SW480 (cell line): ENCODE results near the gene SCNN1A.

Experiments used
- DNase-seq: peaks from one replicate; pipeline ENCODE4 v3.0.0-alpha.2; 2016; ENCODE audit warnings: low spot score

Gene SCNN1A

DNA sequence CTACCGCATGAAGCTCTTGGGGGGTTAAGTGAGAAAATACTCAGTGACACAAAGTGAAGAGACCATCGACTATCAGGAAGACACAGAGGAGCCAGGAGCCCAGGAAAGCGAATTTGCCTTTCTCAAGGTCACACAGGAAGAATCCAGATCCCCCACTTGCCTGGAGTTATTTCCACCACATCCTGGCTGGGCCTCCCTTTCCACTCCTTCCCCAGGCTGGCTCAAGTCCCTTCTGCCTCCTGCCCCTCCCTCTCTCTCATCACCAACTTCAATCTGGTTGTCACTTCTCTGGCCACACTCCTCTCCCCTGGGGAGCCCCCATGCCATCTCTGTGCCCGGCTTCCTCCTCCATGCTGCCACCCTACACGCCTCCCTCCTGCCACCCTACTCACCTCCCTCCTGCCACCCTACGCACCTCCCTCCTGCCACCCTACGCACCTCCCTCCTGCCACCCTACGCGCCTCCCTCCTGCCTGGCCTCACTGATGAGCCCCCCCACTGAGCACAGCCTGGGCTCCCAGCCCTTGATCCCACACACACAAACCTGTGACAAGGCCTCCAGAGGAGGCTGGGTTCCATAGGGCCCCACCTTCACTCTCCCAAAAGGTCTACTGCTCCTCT, 6.3 kb downstream of the SCNN1A start:
- no peak for DNase-seq

DNA sequence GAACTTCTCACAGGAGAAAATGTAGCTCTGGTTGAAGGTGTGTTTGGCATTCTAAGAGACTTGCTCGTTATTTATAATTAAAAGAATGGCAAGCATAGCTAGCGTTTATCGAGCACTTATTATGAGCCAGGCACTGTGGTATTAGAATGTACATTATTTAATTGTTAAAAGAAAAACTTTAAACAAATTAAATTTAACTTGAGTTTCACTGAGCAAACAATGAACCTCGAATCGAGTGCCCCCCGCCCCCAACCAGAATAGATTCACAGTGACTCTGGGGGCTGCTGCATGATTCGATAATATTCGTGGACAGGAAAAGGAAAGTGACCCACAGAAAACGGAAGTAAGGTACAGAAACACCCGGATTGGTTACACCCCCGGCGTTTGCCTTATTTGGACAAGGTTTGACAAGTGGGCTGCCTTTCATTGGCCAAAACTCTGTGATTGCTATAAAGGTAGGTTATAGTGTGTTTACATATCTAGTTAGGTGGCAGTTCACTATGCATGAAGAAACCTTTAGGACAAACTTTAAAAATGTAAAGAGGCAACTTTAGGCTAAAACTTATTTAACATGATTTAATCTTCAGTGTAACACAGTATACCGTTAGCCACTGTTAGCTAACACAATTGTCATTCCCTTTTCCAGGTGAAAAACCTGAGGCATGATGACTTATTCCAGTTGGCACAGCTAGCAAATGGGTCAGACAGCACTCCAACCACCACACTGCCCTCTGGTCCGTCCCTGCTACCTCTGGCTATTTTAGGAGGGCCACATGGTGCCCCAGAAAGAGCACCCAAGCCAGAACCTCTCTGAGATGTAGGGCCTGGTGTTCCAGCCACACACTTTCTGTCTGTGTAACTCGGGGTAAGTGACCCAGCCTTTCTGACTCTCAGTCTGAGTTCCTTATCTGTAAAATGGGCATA, 7.1 kb downstream of the SCNN1A start:
- no peak for DNase-seq

DNA sequence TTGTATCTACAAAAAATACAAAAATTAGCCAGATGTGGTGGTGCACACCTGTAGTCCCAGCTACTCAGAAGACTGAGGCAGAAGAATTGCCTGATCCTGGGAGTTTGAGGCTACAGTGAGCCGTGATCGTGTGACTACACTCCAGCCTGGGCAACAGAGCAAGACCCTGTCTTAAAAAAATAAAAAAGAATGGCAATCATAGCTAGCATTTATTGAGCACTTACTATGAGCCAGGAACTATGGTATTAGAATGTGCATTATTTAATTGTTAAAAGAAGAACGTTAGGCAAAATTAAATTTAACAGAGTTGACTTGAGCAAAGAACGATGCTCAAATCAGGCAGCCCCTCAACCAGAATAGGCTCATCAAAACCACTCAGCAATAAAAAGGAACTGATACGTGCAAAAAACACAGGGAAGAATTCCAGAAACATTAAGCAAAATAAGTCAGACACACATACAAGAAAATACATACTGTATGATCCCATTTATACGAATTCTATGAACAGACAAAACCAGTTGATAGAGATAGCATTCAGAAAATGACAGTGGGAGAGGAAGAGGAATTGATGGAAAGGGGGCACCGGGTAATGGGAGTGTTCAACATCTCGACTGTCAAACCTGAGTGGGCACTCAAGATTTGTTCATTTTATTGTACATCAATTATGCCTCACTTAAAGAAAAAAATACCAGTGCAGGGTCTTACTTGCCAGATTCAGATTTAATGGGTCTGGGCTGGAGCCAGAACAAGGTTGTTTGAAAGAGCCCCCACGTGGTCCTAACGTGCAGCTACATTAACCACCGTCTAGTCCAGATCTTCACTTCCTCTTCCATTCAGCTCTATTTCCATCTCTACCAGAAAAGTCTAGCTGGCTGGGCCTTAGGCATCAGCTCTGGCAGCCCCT, 8.0 kb downstream of the SCNN1A start:
- no peak for DNase-seq

DNA sequence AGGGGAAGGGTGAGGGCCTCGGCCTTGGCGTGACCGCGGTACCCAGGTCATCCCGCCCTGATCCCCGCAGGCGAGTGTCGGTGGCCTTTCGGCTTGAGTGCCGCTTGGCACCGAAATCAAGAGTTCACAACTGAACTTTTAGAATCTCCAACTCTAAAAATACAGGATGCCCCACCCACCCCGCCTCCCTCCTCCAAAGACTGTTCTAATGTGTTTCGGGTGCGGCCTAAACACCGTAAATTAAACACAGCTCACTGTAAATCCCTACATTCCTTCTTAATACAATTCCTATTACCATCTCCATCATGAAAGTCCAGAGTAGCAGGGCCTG, 11.4 kb downstream of the SCNN1A start:
- DNase-seq, result no peak

DNA sequence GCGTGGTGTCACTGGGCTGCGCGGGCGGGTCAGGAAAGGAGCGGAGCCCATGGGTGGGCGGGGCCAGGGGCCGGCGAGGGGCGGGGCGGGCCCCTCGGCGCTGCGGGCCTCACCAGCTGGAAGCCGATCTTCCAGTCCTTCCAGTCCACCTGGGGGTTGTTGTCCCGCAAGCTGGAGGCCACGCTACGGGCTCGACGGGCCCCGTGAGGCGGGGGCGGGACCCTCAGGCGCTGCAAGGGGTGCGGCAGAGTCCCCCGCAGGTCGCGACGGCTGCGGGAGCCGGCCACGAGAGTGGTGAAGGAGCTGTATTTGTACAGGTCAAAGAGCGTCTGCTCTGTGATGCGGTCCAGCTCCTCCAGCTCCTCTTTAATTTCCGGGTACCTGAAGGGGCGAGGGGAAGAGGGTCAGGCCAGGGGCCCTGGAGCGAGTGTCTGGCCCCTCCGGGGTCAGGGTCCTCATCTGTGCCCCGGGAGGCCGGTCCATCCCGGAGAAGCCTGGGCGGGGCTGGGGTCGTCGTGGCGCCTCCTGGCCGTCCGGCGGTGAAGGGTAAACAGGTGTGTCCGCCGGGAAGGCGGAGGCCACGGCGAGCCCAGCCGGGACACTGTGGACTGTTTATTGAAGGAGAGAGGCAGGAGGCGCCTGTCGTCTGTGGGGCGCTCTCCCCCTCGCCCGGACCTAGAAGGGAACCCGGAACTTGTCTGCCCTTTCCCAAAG, 11.9 kb downstream of the SCNN1A start:
- peak; percentile 81 for DNase-seq

DNA sequence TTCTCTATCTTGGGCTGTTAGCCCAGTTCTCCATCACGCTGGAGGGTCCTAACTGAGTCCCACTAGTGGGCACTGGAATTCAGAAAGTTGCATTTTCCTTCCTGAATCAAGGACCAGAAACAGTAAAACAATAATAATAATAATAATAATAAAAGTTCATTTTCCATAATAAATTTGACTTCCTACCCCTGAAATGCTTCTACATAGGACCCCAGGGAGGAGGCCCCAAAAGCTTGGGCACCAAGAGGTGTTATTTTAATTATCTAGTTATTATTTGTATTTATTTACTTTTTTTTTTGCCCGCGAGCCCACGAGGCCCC, 12.4 kb downstream of the SCNN1A start:
- no peak for DNase-seq

DNA sequence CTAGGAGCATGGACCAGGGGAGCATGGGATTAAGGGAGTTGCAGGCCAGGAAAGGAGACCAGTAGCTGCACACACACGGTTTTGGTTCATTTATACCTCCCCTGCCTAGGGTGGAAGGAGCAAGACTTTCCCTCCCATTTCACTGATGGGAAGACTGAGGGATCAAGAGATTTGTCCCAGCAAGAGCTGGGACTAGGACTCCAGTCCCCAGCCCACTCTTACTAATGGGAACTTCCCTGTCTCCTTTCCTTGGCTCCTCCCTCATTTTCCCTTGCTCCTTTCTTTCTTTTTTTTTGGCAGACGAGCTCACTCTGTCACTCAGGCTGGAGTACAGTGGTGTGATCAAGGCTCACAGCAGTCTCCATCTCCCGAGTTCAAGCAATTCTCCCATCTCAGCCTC, 13.0 kb downstream of the SCNN1A start:
- DNase-seq, result no peak

DNA sequence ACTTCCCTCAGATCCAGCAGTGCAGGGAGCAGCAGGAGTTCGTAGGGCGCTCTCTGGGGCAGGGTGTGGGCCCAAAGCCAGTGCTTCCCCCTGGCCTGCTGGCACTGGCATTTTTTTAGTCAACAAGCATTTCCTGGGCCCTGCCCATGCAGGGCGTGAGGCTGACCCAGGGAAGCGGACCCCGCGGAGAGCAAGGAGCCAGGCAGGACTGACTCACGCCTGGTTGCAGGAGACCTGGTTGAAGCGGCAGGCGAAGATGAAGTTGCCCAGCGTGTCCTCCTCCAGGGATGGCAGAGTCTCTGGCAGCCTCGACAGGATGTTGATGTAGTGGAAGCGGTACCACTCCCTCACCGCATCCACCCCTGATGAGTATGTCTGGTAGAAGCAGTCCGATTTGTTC, 13.5 kb downstream of the SCNN1A start:
- no peak for DNase-seq

DNA sequence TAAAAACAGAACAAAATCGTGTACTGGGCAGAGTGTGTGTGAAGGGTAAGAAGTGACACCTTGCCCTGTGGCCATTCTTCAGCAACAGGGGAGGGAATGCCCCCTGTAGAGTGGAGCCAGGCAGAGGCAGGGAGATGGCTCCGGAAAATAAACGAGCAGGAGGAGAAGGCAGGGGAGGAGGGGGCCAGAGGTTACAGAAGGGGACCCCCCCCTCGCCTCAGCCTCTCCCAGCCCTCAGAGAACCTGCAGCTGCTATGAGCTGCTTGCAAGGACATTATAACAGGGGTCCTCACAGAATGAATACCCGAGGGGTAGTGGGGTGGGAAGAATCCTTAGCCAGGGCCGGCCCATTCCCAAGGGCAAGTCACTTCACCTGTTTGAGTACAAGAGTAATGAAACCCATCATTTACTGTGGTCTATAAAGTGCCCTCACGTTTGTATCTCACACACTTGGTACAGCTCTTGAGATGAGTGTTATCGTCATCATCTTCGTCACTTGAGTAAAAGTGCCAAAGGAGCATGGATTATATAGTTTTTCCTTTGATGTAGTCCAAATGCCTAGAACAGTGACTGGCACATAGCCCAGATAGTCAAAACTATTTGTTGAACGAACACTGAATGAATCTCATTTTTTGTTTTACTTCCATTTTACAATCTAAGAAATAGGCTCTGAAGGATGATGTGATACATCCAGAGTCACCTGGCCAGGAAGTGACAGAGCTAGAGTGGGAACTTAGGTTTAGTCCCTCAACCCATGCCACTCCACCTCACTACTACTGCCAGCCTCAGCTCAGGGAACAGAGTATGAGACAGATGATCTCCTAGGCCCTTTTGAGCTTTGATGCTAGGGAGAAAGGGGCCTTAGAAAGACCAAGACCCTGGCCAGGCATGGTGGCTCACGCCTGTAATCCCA, 14.5 kb downstream of the SCNN1A start:
- DNase-seq, result no peak

DNA sequence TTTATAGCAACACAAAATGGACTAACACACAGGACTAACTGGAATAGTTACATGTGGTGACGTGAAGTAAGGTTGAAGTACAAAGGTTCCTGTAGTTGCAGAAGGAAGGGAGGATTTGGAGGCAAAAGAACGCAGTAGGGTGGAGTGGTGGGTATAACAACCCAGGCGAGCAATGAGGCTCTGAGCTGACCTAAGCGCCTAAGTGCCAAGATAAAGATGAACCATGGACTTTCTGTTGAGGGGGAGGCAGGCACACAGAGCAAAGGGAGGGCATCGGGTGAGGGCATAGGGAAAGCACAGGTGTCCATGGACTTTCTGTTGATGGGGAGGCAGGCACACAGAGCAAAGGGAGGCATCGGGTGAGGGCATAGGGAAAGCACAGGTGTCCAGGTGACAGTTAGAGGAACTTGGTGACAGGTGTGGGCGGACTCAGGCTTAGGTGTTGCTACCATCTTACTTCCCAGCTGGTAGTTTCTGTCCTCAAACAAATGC, 15.2 kb downstream of the SCNN1A start:
- no peak for DNase-seq

DNA sequence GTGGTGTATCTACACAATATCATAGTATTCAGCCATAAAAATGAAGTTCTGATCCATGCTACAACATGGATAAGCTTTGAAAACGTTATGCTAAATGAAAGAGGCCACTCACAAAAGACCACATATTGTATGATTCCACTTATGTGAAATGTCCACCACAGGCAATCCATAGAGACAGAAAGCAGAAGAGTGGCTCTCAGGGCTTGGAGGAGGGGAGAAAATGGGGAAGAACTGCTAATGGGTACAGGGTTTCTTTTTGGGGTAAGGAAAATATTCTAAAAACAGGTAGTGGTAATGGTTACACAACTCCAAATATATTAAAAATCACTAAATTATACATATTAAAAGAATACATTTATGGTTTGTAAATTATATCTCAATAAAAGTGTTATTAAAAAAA, 16.5 kb downstream of the SCNN1A start:
- no peak for DNase-seq

DNA sequence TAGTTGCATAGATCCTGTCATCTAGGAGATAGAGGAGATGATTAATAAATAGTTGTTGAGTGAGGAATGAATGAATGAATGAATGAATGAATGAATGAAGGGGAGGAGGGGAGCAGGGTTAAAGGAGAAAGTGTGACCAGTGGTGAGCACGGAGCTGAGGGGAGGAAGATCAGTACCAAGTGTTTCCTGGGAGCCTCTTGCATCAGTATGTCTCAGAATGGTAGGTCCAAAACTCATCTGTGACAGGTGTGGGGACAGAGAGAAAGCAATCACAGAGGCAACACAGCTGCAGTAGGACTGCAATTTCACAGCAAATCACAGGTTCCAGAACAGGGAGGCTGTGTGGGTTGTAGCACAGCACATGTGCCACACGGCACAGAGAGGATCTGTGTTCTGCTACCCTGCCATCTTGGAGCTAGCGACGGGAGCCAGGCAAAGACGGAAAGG, 19.0 kb downstream of the SCNN1A start:
- DNase-seq, result no peak

DNA sequence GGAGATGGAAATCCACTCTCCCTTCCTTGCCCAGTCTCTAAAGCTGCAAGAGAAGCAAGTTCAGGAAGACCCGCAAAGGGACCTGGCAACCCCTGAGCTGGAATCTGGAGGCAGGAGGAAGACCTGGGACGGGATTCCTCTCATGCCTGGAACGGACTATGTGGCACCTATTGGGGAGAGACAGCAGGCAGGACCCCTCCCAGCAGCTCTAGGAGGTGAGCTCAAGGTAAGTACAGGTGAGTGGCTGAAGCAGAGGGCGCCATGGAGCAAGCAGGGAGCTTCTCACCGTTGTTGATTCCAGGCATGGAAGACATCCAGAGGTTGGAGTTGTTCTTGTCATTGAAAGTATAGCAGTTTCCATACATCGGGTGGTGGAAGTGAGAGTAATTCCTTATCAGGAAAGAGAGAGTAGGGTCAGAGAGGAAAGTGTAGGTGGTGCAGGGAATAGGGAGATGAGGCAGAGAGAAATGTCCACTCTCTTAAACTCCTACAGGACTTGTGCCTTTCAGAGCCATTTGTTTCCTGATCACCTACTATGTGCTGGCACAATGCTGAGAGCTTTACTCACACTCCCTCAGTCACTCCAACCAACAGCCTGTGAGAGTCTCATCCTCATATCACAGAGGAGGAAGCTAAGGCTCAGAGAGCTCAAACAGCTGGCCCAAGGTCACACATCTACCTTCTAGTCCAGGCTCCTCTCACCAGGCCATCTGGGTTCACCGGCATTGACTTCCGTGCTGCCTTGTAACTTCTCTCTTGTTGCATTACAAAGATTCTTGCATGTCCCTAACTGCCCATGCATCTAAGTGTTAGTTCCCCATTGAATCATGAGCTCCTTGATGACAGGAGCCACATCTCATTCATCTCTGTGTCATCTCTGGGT, 19.6 kb downstream of the SCNN1A start:
- no peak for DNase-seq

DNA sequence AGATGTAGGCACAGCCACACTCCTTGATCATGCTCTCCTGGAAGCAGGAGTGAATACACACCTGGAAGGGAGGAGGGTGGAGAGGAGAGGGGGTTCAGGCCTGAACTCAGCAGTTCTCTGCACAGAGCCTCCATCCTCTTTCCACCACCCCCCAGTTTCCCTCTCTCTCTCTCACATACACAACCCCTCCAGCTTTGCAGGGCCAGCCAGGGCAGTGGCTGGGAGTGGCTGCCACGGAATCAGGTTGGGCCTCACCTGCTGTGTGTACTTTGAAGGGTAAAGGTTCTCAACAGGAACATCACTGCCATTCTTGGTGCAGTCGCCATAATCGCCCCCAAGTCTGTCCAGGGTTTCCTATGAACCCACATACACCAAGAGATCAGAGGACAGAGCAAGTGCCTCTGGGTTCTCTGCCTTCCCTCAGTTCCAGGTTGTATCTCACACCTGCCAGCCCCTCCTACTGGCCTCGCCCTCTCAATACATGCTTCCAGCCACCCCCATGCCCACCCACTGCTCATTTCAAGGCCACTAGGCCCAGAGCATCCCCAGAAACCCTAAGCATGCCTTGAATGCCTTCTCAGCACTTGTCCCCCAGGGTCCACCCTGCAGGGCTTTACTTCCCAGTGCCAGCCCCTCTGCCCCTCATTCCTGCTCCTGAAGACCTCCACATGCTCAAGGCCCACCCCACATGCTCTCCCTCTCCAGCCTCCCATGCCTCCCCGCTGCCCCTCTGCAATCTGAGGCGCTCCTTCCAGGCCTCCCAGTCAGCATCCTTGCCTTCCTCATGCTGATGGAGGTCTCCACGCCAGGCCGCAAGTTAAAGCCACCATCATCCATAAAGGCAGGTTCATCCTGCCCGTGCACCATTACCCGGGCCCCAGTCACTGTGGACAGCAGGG, 20.6 kb downstream of the SCNN1A start:
- no peak for DNase-seq

DNA sequence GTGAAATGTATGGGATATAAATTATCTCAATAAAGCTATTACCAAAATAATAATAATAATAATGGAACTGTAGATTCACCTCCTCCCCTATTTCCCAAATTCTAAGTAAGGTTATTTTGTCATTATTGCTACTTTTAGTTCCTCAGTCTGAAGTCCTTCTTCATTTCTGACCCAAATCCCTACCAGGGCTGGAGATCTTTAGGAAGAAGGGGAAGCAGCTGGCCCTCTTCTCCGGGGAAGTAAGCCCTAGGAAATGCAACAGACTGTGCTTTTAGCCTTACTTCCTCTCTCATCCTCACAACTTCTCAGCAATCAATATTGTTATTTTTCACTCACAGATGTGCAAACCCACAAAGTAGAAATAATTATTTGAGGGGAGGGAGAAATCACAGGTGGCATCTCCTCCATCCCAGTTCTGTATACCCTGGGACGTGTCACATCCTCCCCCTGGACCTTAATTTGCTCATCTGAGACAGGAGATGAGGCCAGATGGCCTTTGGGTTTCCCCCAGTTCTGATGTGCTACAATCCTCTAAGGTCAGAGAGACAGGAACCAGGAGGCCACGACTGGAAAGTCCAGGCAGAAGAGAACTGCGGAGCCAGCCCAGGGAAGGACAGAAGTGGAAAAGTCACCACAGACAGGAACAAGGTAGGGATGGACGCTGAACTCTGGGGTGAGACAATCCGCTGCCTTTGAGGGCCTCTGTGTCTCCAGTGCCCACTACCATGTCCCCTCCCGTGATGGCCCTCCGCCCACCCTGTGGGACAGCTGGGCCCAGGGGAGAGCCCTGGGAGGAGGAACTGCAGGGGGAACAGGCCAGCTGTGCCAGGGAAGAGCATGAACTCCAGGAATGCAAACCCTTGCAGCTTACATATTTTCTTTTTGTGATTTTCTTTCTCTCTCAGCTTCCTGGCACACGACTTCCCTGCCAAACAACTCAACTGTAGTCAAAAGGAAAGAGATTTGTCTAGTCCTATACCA, 22.9 kb downstream of the SCNN1A start:
- no peak for DNase-seq

DNA sequence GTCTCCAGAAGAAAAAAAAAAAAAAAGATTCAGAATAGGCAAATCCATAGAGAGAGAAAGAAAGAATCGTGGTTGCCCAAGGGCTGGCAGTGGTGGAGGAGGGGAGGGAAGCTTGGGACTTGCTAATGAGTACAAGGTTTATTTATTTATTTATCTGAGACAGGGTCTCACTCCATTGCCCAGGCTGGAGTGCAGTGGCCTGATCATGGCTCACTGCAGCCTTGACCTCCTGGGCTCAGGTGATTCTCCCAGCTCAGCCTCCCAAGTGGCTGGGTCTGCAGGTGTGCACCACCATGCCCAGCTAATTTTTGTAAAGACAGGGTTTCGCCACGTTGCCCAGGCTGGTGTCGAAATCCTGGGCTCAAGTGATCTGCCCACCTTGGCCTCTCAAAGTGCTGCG, 23.7 kb downstream of the SCNN1A start:
- DNase-seq, result no peak
